RWPE2 (cell line): ENCODE results near the gene CLIC4.

Experiments
- ATAC-seq: fragments of 200-7000 bp; cut with Tn5 transposase; 3 replicates; pipeline ENCODE4 v1.9.1; 2021; ENCODE audit warnings: low read depth
- DNase-seq: peaks from one replicate; pipeline ENCODE4 v3.0.0-alpha.2; 2020; ENCODE audit warnings: low spot score
- H3K27ac ChIP-seq: fragments of 450-650 bp; 2 replicates; pipeline ENCODE4 v1.5.1; 2017; ENCODE audit warnings: mild to moderate bottlenecking; ENCODE audit not compliant: poor library complexity, severe bottlenecking
- H3K27me3 ChIP-seq: fragments of 250-450 bp; sonication (Bioruptor Pico); 2 replicates; pipeline ENCODE4 v1.5.1; 2021; ENCODE audit warnings: mild to moderate bottlenecking, moderate library complexity; ENCODE audit not compliant: insufficient read depth, poor library complexity, severe bottlenecking
- H3K36me3 ChIP-seq: fragments of 250-450 bp; sonication (Bioruptor Pico); 2 replicates; pipeline ENCODE4 v1.5.1; 2020; ENCODE audit warnings: low read depth, mild to moderate bottlenecking, moderate library complexity
- H3K4me1 ChIP-seq: fragments of 250-450 bp; sonication (Bioruptor Pico); 2 replicates; pipeline ENCODE4 v1.5.1; 2021; ENCODE audit warnings: mild to moderate bottlenecking, moderate library complexity; ENCODE audit not compliant: insufficient read depth, poor library complexity, severe bottlenecking
- H3K4me3 ChIP-seq: fragments of 250-450 bp; sonication (Bioruptor Pico); 2 replicates; pipeline ENCODE4 v1.5.1; 2021; ENCODE audit warnings: mild to moderate bottlenecking, moderate library complexity; ENCODE audit not compliant: severe bottlenecking
- H3K9me3 ChIP-seq: fragments of 250-450 bp; sonication (Bioruptor Pico); 2 replicates; pipeline ENCODE4 v1.5.1; 2021; ENCODE audit warnings: mild to moderate bottlenecking, moderate library complexity; ENCODE audit not compliant: severe bottlenecking
- TF ChIP-seq, protein P1 (sequence below): fragments of 450-650 bp; IDR thresholded peaks from one replicate; pipeline ENCODE4 v1.5.1; 2017; ENCODE audit warnings: mild to moderate bottlenecking, moderate library complexity; ENCODE audit not compliant: poor library complexity, severe bottlenecking

CLIC4 gene

GRCh38 chr1:24828183-24828886, 83.1 kb downstream of the CLIC4 start:
- Histone ChIP-seq H3K4me1 (peaks cover 12% of the 10 kb centered on the region), H3K27ac (peak overlapping the region; percentile 5), H3K36me3 (peaks cover 27% of the 10 kb centered on the region), H3K4me3 (no peak overlapping the region), H3K27me3 (no peaks in the 10 kb centered on the region), H3K9me3 (no peaks in the 10 kb centered on the region)
- ATAC-seq = no peak
- TF ChIP-seq, protein P1, sequence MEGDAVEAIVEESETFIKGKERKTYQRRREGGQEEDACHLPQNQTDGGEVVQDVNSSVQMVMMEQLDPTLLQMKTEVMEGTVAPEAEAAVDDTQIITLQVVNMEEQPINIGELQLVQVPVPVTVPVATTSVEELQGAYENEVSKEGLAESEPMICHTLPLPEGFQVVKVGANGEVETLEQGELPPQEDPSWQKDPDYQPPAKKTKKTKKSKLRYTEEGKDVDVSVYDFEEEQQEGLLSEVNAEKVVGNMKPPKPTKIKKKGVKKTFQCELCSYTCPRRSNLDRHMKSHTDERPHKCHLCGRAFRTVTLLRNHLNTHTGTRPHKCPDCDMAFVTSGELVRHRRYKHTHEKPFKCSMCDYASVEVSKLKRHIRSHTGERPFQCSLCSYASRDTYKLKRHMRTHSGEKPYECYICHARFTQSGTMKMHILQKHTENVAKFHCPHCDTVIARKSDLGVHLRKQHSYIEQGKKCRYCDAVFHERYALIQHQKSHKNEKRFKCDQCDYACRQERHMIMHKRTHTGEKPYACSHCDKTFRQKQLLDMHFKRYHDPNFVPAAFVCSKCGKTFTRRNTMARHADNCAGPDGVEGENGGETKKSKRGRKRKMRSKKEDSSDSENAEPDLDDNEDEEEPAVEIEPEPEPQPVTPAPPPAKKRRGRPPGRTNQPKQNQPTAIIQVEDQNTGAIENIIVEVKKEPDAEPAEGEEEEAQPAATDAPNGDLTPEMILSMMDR = no peak
- no peak for DNase-seq

GRCh38 chr1:24828887-24829192, 83.6 kb downstream of the CLIC4 start:
- Histone ChIP-seq H3K9me3 (no peaks in the 10 kb centered on the region), H3K4me1 (peaks cover 12% of the 10 kb centered on the region), H3K36me3 (peaks cover 27% of the 10 kb centered on the region), H3K27ac (no peak overlapping the region), H3K4me3 (no peak overlapping the region), H3K27me3 (no peaks in the 10 kb centered on the region)
- ATAC-seq = no peak
- TF ChIP-seq, protein P1 = no peak
- DNase-seq = no peak

DNA sequence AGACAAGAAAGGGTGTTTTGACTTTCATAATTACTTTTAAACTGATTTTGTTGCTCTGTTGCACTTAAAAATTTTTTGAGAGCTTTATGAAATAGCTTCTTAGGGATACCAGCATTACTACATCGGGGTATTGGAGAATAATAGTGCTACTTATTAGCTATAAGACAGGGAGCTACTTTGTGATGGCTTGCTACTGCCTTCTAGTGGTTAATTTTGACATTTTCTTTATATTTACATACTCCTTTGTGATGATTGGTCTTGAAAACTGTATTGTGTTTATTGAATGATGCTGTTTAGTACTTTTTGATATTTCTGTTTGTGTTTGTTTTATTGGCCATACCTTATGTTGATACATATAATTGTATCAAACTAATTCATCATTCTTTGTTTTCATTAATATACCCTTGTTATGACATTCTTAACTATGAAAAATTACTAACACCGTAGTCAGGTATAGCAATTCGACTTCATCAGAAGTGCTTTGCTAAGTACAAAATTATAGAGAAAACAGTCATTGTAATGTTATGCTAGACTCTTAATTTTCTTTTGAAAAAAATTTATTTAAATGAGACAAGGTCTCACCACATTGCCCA, 85.5 kb downstream of the CLIC4 start:
- Histone ChIP-seq H3K4me3 (no peak overlapping the region), H3K27me3 (no peaks in the 10 kb centered on the region), H3K36me3 (peaks cover 35% of the 10 kb centered on the region), H3K27ac (no peak overlapping the region), H3K9me3 (no peaks in the 10 kb centered on the region), H3K4me1 (peaks cover 12% of the 10 kb centered on the region)
- ATAC-seq (peak; percentile 76), DNase-seq (no peak)
- TF ChIP-seq, protein P1 = peak; percentile 98

GRCh38 chr1:24841593-24841992, 96.3 kb downstream of the CLIC4 start:
- Histone ChIP-seq H3K27ac (no peak overlapping the region), H3K27me3 (no peaks in the 10 kb centered on the region), H3K9me3 (no peaks in the 10 kb centered on the region), H3K4me3 (no peak overlapping the region), H3K36me3 (peaks cover 57% of the 10 kb centered on the region), H3K4me1 (no peaks in the 10 kb centered on the region)
- no peak for ATAC-seq
- DNase-seq = no peak
- TF ChIP-seq, protein P1 = no peak

GRCh38 chr1:24846671-24847070, 101.4 kb downstream of the CLIC4 start:
- DNase-seq = no peak
- H3K4me3 ChIP-seq = no peak overlapping the region
- no peak for ATAC-seq

More at GRCh38 chr1:24846671-24847070, 101.4 kb downstream of the CLIC4 start:
- Histone ChIP-seq H3K4me1 (no peaks in the 10 kb centered on the region), H3K27me3 (no peaks in the 10 kb centered on the region), H3K27ac (no peak overlapping the region), H3K9me3 (no peaks in the 10 kb centered on the region), H3K36me3 (peaks cover 28% of the 10 kb centered on the region)
- TF ChIP-seq, protein P1 = no peak
